SK-MEL-5 (cell line): ENCODE measurements around the gene AMIGO3. TPM values are rescaled to one million over a fixed set of nuclear protein-coding genes. Genes with fewer than 3 reads are reported as not detected.
"Not testable (repeated sequence)": the region's sequence is repeated elsewhere in the genome, so short reads cannot be mapped to it uniquely, and the experiment has no call there.

Source experiments
- DNase-seq: peaks from one replicate; pipeline ENCODE4 v3.0.0-alpha.2; 2016; ENCODE audit warnings: low read depth, low spot score
- in situ Hi-C: cut with HindIII; loops from 2 replicates; pipeline ENCODE4 v1.10.0; 2016; ENCODE audit warnings: low sequenced_read_pairs, high pct_unique_total_duplicates, low pct_unique_long_range_greater_than_20kb
- total RNA-seq: library from RNA; depleted of rRNA; stranded (reverse); fragments of >200 nt; shearing (Covaris generic); gene quantifications from 2 replicates; pipeline ENCODE4 v1.2.3, GENCODE V29; 2014

AMIGO3 gene
- total RNA-seq, 1 experiment from 2014 or later, result 0.34 TPM

DNA sequence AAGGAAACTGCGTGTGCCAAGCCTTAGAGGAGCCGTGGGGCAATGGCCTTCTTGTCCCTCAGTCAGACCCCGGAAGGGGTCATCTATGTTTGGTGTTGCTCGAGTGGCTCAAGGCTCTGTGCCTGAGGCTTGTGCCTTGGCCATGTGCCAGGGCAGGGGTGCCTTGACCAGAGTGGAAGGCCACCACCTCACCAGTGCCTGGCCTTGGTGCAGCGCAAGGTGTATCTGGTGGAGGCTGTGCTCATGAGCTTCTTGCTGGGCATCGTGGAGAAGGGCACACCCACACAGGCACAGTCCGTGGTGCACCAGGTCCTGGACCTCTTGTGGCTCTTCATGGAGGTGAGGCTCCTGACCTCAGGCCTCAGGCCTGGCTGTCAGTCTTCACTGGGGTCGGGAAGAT, 19.5 kb downstream of the AMIGO3 start:
- in situ Hi-C loops, result no loop called here
- DNase-seq, result no peak

DNA sequence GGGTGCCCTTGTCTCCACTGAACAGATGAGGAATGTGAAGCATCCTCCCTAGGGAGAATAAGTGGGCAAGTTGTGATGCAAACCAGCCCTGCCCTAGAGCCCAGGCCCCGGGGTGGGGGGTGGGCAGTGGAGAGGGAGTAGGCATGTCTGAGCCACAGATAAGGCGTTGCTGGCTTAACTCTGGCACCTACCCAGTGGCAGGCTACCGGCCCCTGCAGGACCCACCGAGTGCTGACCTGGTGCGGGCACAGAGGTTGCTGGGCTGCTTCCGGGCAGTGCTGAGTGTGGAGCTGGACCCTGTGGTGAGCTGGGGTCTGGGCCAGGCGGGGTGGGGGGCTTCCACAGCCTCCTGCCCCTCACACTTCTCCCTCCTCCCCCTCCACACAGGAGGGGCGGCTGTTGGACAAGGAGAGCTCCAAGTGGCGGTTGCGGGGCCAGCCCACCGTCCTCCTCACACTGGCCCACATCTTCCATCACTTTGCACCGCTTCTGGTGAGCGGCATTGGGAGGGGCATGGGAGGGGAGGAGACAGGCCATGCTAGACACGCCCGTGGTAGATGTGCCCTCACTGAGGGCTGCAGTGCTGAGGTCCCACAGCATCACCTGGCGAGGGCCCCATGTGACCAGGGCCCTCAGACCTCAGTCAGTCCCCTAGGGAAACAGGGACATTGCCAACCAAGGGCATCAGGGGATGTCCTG, 20.1 kb downstream of the AMIGO3 start:
- in situ Hi-C loops, result no loop called here
- DNase-seq, result no peak

DNA sequence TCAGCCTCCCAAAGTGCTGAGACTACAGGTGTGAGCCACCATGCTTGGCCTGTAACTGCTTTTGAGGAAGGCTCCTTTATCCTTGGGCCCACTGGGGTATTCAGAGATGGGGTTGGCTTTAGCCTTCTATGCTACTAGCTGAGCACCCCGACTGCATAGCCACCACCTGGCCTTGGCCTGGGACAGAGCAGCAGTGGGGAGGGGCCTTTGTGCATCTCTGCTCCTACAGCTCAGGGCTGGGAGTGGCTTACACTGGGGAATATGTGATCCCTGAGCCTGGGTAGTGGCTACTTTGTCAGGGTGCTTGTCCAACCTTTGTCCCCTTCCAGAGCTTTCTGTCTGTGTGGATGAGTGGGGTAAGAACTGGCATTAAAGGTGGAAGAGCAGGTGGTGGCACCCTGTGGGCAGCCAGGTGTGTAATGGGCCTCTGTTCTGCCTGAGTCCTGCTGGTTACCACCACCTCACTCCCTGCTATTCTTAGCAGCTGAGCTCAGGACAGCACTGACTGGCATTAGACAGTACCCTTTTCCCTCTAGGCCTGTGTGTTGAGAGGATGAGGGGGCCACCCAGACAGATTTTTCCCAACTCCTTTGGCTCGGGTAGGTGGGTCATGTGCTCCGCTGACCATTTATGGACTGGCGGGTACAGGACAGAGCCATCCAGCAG, 24.0 kb downstream of the AMIGO3 start:
- DNase-seq, in situ Hi-C loops: not testable (repeated sequence)

DNA sequence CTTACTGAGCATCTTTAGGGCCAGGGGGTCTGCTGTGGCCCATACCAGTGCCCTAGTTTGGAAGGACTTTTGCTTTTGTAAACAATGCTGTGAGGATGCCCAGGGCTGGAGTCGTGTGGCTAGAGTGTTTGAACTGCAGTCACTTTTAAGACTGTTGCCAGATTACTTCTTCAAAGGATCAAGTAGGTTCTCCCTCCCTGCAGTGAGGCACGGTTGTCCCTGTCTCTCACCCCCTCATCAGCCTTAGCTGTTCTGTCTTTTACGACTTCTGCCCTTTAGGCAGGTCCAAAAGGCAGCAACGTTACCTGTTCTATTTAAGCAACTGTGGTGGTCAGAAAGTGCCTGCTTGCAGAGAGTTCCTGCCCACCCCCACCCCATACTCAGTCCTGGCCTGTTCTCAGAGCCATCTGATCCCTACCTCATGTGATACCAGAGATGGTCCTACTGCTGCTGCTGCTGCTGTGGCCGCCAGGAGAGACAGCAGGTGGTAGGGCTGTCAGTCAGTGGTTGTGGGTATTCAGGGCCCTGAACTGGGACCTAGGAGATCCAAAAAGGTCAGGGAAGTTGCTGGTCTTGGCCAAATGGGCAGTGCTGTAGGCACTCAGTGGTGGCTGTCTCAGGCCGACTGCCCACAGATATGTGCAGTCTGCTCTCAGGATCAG, 24.9 kb downstream of the AMIGO3 start:
- DNase-seq, in situ Hi-C loops: not testable (repeated sequence)

DNA sequence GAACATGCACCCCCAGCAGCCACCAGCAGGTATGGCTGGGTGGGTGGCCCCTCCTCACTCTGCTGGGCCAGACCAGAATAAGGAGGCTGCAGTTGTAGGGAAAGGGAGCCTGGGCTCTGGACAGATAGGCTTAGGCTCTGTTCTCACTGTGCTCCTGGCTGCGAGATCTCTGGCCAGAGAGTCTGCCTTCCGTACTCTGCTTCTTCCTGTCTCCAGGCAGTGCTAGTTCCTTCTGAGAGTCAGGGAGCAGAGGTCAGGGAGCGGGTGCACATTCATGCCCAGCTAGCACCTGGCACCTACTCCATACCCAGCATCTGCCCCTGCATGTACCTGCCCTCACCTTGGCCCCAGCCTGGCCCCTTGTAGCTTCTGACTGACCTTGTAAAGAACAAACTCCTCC, 28.0 kb downstream of the AMIGO3 start:
- DNase-seq, in situ Hi-C loops: not testable (repeated sequence)

DNA sequence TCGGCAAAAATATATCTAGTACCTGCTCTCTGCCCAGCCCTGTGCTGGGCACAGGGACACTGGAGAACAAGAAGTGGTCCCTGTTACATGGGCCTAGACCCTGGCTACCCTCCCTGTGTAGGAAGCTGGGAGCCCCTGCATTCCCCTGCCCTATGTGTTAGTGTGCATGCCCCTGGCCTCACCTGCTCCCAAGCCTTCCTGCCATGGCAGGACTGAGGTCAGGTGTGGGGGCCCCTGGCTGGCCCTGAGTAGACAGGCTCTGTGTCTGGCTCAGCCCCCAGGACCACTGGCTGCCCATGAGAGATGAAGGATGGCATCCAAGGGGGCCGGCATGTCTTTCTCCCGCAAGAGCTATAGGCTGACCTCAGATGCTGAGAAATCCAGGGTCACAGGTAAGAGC, 28.6 kb downstream of the AMIGO3 start:
- DNase-seq, in situ Hi-C loops: not testable (repeated sequence)

DNA sequence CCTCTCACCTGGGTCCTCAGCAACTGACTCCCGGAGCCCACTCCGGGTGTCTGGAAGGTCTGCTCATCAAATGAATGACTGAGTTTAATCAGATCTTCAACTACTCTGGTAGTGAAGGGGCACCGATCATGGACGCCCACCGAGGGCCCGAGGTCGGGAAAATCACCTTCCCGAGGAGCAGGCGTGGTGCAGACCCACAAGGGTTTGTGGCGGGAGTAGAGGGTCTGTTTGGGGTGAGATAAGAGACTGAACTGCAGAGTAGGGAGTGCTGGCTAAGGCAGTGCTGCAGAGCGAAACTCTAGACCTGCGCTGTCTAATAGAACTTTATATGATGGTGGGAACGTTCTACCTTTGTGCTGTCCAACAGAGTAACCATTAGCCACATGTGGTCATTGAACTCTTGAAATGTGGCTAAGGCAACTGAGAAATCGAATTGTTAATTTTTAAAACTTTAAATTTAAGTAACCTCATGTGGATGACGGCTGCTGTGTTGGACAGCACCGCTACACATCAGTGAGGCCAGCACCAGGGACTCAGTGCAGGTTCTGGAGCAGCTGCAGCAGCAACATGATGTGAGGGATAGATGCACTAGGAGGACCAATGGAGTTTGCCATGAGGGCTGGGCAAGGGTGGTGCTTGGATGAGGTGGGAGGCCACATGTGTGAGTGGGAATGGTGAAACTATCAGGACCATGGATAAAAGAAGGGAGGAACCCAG, 29.4 kb downstream of the AMIGO3 start:
- DNase-seq, in situ Hi-C loops: not testable (repeated sequence)

DNA sequence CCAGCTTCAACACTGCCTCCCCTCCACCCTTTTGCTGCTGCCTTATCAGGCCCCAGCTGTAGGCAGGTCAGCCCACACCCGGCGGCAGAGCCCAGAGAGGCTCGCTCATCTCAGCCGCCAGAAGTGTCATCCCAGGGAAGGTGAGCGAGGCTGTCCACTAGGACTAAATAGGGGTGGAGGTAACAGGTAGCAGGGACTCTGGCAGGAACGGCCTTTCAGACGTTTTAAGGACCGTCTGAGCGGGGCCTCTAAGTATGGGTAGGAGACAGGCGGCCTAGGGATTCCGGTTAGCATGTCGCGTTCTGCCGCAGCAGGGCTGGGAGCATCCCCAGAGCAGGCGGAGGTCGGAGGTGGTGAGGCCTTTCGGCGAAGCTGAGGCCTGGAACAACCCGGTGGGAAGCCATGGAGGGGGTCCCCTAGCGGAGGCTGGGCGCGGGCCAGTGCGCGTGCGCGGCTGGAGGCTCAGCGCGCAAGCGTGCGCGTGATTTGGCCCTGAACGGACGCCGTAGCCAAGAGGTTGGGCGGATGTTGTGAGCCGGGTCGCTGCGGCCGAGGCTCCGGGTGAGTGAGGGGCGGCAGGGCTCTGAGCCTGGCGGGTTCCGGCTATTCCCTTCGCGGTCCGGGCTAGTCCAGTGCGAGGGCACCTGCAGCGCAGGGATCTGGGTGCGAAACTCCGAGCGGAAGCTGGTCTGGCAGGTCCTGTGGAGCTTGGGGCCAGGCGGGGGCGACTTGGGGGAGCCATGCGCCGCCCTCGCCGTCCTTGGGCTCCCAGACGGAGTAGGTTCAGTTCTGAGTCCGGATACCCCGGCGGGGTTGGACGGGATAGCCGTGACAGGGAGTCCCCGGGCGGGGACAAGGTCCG, 30.2 kb downstream of the AMIGO3 start, which contains the start of the genes MST1 and RNF123:
Gene MST1 (minus strand): TSS at position 429 of the 862 bp plus-strand sequence. CDS start 783 bp downstream, outside the sequence.
Gene RNF123 (plus strand): TSS at position 512 of the 862 bp plus-strand sequence. CDS start 1,609 bp downstream, outside the sequence.
- DNase-seq, result peak; percentile 88
- in situ Hi-C loops, result no loop called here

DNA sequence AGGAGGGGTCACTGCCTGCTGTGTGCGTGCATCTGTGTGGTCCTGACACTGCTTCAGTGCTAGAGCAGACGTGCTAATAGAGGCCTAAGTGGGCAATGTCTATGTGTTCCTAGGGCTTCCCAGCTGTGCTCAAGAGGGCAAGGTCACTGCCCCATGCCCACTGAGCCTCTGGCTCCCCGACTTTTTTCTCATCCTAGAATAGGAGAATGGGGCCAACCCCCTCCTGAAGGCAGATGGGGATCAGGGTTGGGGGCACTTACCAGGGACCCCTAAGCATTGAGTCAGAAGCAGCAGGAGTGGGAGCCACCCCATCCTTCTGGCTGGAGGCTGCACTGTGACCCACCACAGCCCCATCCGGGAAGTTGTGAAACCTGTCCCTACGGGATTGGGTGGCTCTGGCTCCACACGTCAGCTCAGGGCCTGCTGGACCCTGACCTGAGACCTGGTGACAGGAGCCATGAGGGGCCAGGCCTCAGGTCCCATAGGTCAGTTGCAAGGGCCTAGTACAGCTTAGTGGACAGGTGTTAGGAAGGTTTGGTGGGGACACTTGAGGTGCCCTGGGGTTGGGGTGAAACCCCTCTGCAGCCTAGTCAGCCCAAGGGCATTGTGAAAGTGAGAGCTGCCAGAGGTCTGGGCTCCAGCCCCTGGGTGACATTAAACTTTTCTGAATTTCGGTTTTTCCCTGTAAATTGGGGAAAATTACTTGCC, 31.0 kb downstream of the AMIGO3 start:
- DNase-seq, result not testable (repeated sequence)

DNA sequence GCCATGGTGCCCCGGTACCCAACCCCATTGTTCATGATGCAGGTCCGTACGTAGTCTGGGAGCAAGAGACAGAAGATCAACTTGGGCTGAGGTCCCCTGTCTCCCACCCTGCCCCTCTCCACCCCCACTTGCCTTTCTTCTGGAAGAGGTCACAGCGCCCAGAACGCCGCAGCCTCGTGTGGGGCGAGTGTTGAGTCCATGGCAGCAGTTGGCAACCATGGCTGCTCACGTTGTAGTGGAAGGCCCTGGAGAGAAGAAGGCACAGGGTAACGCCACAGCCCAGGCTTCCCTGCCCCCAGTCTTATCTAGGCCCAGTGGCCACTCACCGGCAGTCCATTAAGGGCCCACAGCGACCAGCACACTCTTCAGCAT, 32.1 kb downstream of the AMIGO3 start:
- in situ Hi-C loops, DNase-seq: not testable (repeated sequence)

More for the DNA sequence above, 31.0 kb downstream of the AMIGO3 start:
- in situ Hi-C loops, result not testable (repeated sequence)

DNA sequence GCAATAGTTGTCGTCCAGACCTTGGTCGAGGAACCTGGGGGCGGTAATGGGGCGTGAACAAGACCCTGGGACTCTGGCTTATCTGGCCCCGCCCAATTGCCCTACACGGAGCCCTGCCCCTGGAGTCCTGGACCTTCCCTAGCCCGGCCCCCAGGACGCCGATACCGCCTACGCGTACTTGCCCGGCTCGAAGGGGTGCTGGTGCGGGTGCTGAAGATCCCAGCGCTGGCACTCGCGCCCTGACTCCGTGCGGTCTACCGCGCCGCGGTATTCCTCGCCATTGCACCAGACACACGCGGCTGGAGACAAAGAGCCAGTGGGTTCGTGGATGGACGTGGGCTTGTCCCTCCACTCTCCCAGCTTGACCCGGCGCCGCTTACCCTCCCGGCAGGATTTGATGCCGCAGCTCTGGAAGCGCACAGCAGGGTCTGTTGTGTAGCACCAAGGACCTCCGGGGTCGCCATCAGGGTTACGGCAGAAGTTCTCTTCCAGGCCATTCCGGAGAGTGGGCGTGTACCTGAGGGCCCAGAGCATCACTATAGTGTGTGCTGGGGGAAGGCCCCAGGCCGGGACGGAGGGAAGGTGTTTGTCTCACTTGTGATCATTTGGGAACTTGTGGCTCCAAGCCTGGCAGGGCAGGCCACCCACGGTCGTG, 32.6 kb downstream of the AMIGO3 start:
- in situ Hi-C loops, result not testable (repeated sequence)
- DNase-seq, result peak; percentile 32

DNA sequence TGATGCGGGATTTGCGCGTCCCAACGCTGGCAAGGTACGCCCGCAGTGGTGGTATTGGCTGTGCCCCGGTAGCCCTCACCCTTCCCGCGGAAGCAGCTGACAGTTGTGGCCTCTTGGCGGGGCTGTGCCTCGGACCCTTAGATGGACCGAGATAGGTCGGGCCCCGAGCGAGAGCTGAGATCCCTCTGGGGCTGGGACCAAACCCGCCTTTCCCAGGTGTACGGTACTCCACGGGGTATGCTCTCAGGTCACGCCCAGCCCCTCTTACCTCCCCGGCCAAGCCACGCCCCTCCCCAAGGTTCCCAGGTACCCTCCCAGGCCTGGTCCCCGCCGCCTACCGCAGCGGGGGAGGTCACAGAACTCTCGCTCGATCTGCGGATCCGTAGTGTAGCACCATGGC, 33.1 kb downstream of the AMIGO3 start:
- in situ Hi-C loops, DNase-seq: not testable (repeated sequence)

DNA sequence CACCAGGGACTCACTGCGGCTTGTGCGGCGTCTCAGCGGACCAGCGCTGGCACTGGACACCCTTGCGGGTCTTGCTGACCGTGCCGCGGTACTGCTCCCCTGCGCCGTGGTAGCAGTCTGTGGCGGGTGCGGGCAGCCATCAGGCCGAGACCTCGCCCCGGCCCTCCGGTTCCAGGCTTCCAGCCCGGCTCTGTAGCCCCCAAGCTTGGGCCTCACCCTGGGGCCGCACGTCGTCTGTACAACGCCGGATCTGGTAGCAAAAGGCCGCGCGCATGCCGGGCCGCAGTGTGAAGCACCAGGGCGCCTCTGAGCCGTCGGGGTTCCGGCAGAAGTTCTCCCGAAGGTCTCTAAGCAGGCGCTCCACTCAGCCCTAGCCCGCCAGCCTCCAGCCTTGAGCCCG, 33.6 kb downstream of the AMIGO3 start:
- DNase-seq, in situ Hi-C loops: not testable (repeated sequence)

DNA sequence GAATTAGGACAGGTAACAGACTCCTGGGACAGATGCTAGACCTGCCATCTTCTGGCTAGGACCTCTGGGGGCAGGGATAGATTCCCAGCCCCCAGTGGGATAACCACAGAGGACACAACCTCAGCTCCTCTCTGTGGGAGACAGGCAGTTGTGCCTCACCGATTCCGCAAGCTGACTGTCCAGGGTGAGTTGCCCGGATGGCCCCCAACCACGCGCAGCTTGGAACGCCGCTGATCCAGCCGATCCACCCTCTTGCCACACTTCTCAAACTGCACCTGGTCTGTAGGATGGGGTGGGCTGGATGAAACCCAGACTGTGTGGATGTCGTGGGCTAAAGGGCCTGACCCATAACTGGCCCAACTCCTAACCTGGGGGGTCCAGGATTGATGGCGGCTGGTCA, 34.4 kb downstream of the AMIGO3 start:
- in situ Hi-C loops, DNase-seq: not testable (repeated sequence)

DNA sequence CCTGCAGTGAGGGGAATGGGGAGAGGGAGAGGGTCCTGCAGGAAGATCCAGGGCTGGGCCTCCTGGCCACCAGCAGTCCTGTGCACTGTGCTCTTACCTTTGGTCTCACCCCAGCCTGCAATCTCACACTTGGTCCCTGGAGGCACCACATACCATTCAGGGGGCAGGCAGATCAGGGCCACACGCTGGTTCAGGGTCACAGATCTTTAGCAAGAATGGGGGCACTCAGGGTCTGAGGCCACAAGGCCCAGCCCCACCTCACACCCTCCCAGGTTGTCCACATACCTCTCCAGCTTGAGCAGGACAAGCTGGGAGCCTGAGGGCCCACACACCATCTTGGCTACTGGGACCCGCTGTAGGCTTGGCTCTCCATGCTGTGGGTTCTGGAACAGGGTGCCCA, 35.0 kb downstream of the AMIGO3 start:
- DNase-seq, in situ Hi-C loops: not testable (repeated sequence)

DNA sequence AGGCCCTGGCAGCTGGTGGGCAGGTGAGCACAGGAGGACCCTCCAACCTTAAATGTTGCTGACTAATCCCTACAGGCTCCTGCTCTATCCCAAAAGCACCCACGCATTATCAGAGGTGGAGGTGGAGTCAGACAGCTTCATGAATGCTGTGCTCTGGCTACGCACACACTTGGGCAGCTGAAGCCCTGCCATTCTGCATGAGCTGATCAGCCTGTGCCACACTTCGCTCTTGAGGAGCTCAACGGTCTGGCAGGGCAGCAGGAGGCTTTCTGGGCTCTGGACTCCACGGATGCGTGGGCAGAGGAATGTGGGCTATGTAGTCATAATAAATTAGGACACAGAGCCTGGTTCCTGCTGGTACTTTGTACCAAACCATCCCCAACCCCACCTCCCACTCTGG, 36.3 kb downstream of the AMIGO3 start:
- in situ Hi-C loops, result no loop called here
- DNase-seq, result no peak
